ENCODE results near the gene INAFM2. TPM values are rescaled to one million over a fixed set of nuclear protein-coding genes. Genes with fewer than 3 reads are reported as not detected.

Gene INAFM2
- total and polyA plus RNA-seq, 7 experiments from 2014 or later, result 2.0 to 21.2 (median 8.4) TPM

GRCh38 chr15:40312370-40313158 lies 10.9 kb upstream of the INAFM2 start:
- no peaks in the 10 kb centered on the region for H3K9me3 Mint-ChIP-seq
- ATAC-seq (no peak), DNase-seq (no peak)
- H3K27me3 Mint-ChIP-seq, result peaks cover 0 to 57% (median 0%) of the 10 kb centered on the region in 5 donors
- Histone ChIP-seq H3K4me1 (ENCODE audit: control insufficient read depth in 2 of 2, insufficient read depth in 2 of 2, low read length in 2 of 2) (peaks cover 23 to 29% of the 10 kb centered on the region in 2 donors), H3K36me3 (ENCODE audit: control insufficient read depth in 2 of 3, insufficient read depth in 3 of 3, low read length in 3 of 3) (peaks cover 0 to 3% (median 0%) of the 10 kb centered on the region in 3 experiments), H3K4me3 (ENCODE audit: low read length) (no peak overlapping the region), H3K27me3 (ENCODE audit: control insufficient read depth in 2 of 2, insufficient read depth in 2 of 2, low read length in 2 of 2) (no peaks in the 10 kb centered on the region), H3K27ac (ENCODE audit: low read depth, low read length) (no peak overlapping the region), H3K9me3 (ENCODE audit: control insufficient read depth in 2 of 3, low read length in 3 of 3) (no peaks in the 10 kb centered on the region)
- peaks cover 20 to 53% (median 37%) of the 10 kb centered on the region in 7 donors for H3K4me1 Mint-ChIP-seq
- H3K36me3 Mint-ChIP-seq, result peaks cover 0 to 2% (median 0%) of the 10 kb centered on the region in 5 donors
- POLR2A ChIA-PET, result interaction anchor here (6.4 kb wide), 1 partner anchor 7 kb away, joined by 93 read pairs; the partner anchor contains the start of gene INAFM2
- intact Hi-C loops (cut with micrococcal nuclease), result no loop called here
- CTCF ChIA-PET, result interaction anchor here (0.7 to 19.9 kb wide), 5 partner anchors 10 to 272 kb away, joined by 3 to 366 read pairs (median 6); partner anchors contain the start of genes CCDC9B and INAFM2
- H3K4me3 Mint-ChIP-seq, result no peak overlapping the region
- H3K27ac Mint-ChIP-seq, result peak overlapping the region in 2 of 9 donors; percentile 8 to 63

GRCh38 chr15:40313531-40314398 lies 9.7 kb upstream of the INAFM2 start:
- Mint-ChIP-seq H3K9me3 (no peaks in the 10 kb centered on the region), H3K27ac (peak overlapping the region in 6 of 9 donors; percentile 42 to 77 (median 65)), H3K36me3 (peaks cover 0 to 2% (median 0%) of the 10 kb centered on the region in 5 donors), H3K4me3 (peak overlapping the region in 9 of 10 donors; percentile 0 to 74 (median 59)), H3K27me3 (peaks cover 0 to 64% (median 0%) of the 10 kb centered on the region in 5 donors), H3K4me1 (peaks cover 15 to 49% (median 32%) of the 10 kb centered on the region in 7 donors)
- Histone ChIP-seq H3K36me3 (ENCODE audit: control insufficient read depth in 2 of 3, insufficient read depth in 3 of 3, low read length in 3 of 3) (no peaks in the 10 kb centered on the region), H3K27ac (ENCODE audit: low read depth, low read length) (no peak overlapping the region), H3K4me1 (ENCODE audit: control insufficient read depth in 2 of 2, insufficient read depth in 2 of 2, low read length in 2 of 2) (peaks cover 21 to 28% of the 10 kb centered on the region in 2 donors), H3K27me3 (ENCODE audit: control insufficient read depth in 2 of 2, insufficient read depth in 2 of 2, low read length in 2 of 2) (no peaks in the 10 kb centered on the region), H3K4me3 (ENCODE audit: low read length) (no peak overlapping the region), H3K9me3 (ENCODE audit: control insufficient read depth in 2 of 3, low read length in 3 of 3) (no peaks in the 10 kb centered on the region)
- POLR2A ChIA-PET, result interaction anchor here (0.6 to 1.2 kb wide), 4 partner anchors 9 to 170 kb away, joined by 3 to 4 read pairs (median 4); no protein-coding TSS in a partner anchor
- peak in 7 of 9 donors; percentile 38 to 69 (median 52) for DNase-seq
- peak; percentile 76 for ATAC-seq
- intact Hi-C loops (cut with micrococcal nuclease), result no loop called here
- CTCF ChIA-PET, result interaction anchor here (1.1 to 19.9 kb wide), 4 partner anchors 9 to 39 kb away, joined by 3 to 366 read pairs (median 74); partner anchors contain the start of genes CCDC9B and INAFM2

- Mint-ChIP-seq H3K9me3 (no peaks in the 10 kb centered on the region), H3K27ac (no peak overlapping the region), H3K36me3 (peaks cover 0 to 2% (median 0%) of the 10 kb centered on the region in 5 donors), H3K27me3 (peaks cover 0 to 71% (median 0%) of the 10 kb centered on the region in 5 donors), H3K4me3 (no peak overlapping the region), H3K4me1 (peaks cover 6 to 39% (median 24%) of the 10 kb centered on the region in 7 donors)
- intact Hi-C loops (cut with micrococcal nuclease), result no loop called here
- DNase-seq (no peak), ATAC-seq (no peak)
- ChIA-PET POLR2A (interaction anchor here (1.2 to 3.0 kb wide), 2 partner anchors 8 to 11 kb away, joined by 3 to 10 read pairs; no protein-coding TSS in a partner anchor), CTCF (interaction anchor here (0.6 to 19.9 kb wide), 6 partner anchors 8 to 173 kb away, joined by 3 to 366 read pairs (median 4); partner anchors contain the start of genes CCDC9B and INAFM2)
- Histone ChIP-seq H3K9me3 (ENCODE audit: control insufficient read depth in 2 of 3, low read length in 3 of 3) (no peaks in the 10 kb centered on the region), H3K27me3 (ENCODE audit: control insufficient read depth in 2 of 2, insufficient read depth in 2 of 2, low read length in 2 of 2) (no peaks in the 10 kb centered on the region), H3K4me3 (ENCODE audit: low read length) (no peak overlapping the region), H3K4me1 (ENCODE audit: control insufficient read depth in 2 of 2, insufficient read depth in 2 of 2, low read length in 2 of 2) (peaks cover 12 to 18% of the 10 kb centered on the region in 2 donors), H3K36me3 (ENCODE audit: control insufficient read depth in 2 of 3, insufficient read depth in 3 of 3, low read length in 3 of 3) (no peaks in the 10 kb centered on the region), H3K27ac (ENCODE audit: low read depth, low read length) (no peak overlapping the region)
Observed at GRCh38 chr15:40314723-40315276, 8.7 kb upstream of the INAFM2 start.

DNA sequence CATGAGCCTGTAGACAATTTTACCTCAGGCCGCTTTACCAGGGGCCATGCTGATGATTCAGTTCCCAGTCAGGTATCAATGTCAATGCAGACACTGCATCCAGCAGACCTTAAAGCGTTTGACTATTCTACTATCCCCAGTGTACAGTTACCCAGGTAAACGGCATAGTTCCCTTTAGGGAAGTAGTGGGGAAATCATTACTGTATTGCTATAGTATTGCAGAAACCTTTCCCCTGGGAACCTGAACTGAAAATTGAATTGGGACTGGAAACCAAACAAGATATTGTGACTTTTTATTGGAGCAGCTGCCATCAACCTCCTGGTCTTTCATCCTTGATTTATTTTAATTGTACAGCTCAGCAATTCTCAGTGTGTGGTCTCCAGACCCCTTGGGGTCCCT lies 6.6 kb upstream of the INAFM2 start:
- Mint-ChIP-seq H3K9me3 (no peaks in the 10 kb centered on the region), H3K4me1 (peaks cover 11 to 41% (median 28%) of the 10 kb centered on the region in 7 donors), H3K27ac (no peak overlapping the region), H3K27me3 (peaks cover 0 to 71% (median 0%) of the 10 kb centered on the region in 5 donors), H3K4me3 (no peak overlapping the region), H3K36me3 (peaks cover 0 to 2% (median 0%) of the 10 kb centered on the region in 5 donors)
- Histone ChIP-seq H3K4me1 (ENCODE audit: control insufficient read depth in 2 of 2, insufficient read depth in 2 of 2, low read length in 2 of 2) (peaks cover 10 to 16% of the 10 kb centered on the region in 2 donors), H3K27ac (ENCODE audit: low read depth, low read length) (no peak overlapping the region), H3K9me3 (ENCODE audit: control insufficient read depth in 2 of 3, low read length in 3 of 3) (no peaks in the 10 kb centered on the region), H3K4me3 (ENCODE audit: low read length) (no peak overlapping the region), H3K36me3 (ENCODE audit: control insufficient read depth in 2 of 3, insufficient read depth in 3 of 3, low read length in 3 of 3) (no peaks in the 10 kb centered on the region), H3K27me3 (ENCODE audit: control insufficient read depth in 2 of 2, insufficient read depth in 2 of 2, low read length in 2 of 2) (no peaks in the 10 kb centered on the region)
- no peak for ATAC-seq
- ChIA-PET POLR2A (interaction anchor here (3.0 to 8.6 kb wide), 2 partner anchors 7 to 8 kb away, joined by 10 to 93 read pairs; partner anchors contain the start of gene PLCB2), CTCF (interaction anchor here (1.2 to 19.9 kb wide), 3 partner anchors 7 to 21 kb away, joined by 3 to 366 read pairs (median 4); partner anchors contain the start of genes CCDC9B and PLCB2)
- intact Hi-C loops (cut with micrococcal nuclease), result no loop called here
- no peak for DNase-seq

- peaks cover 0 to 2% (median 0%) of the 10 kb centered on the region in 5 donors for H3K36me3 Mint-ChIP-seq
- ATAC-seq (no peak), DNase-seq (no peak)
- no peaks in the 10 kb centered on the region for H3K27me3 ChIP-seq (ENCODE audit: control insufficient read depth in 2 of 2, insufficient read depth in 2 of 2, low read length in 2 of 2)
- ChIA-PET CTCF (interaction anchor here (1.0 to 19.9 kb wide), 4 partner anchors 8 to 37 kb away, joined by 3 to 366 read pairs (median 4); partner anchors contain the start of genes CCDC9B and PLCB2), POLR2A (interaction anchor here (1.2 to 8.6 kb wide), 2 partner anchors 8 to 19 kb away, joined by 3 to 93 read pairs; partner anchors contain the start of gene PLCB2)
- H3K4me3 ChIP-seq (ENCODE audit: low read length), result no peak overlapping the region
- H3K27ac ChIP-seq (ENCODE audit: low read depth, low read length), result no peak overlapping the region
- H3K36me3 ChIP-seq (ENCODE audit: control insufficient read depth in 2 of 3, insufficient read depth in 3 of 3, low read length in 3 of 3), result no peaks in the 10 kb centered on the region
- H3K4me1 Mint-ChIP-seq, result peaks cover 17 to 40% (median 34%) of the 10 kb centered on the region in 7 donors
- H3K9me3 ChIP-seq (ENCODE audit: control insufficient read depth in 2 of 3, low read length in 3 of 3), result no peaks in the 10 kb centered on the region
- H3K4me3 Mint-ChIP-seq, result no peak overlapping the region
- no peak overlapping the region for H3K27ac Mint-ChIP-seq
- peaks cover 0 to 65% (median 0%) of the 10 kb centered on the region in 5 donors for H3K27me3 Mint-ChIP-seq
- no peaks in the 10 kb centered on the region for H3K9me3 Mint-ChIP-seq
- intact Hi-C loops (cut with micrococcal nuclease), result no loop called here
- peaks cover 10 to 20% of the 10 kb centered on the region in 2 donors for H3K4me1 ChIP-seq (ENCODE audit: control insufficient read depth in 2 of 2, insufficient read depth in 2 of 2, low read length in 2 of 2)
Observed at GRCh38 chr15:40317580-40317979, 5.9 kb upstream of the INAFM2 start.

Measured in naive thymus-derived CD4-positive, alpha-beta T cell (primary cell).